Smooth muscle cell (in vitro differentiated cells): ENCODE data around the gene RANBP17. TPM values are rescaled to one million over a fixed set of nuclear protein-coding genes. Genes with fewer than 3 reads are reported as not detected.

Source experiments
- DNase-seq: peaks from one replicate; lab custom pipeline; 2025; ENCODE audit not compliant: unreplicated experiment; lab: John Stamatoyannopoulos, UW
- H2AFZ ChIP-seq: fragments of 200-600 bp; sonication (generic); 2 replicates; pipeline ENCODE4 v1.6.0; 2016; ENCODE audit warnings: antibody characterized with exemption, low read depth, mild to moderate bottlenecking
- H3F3A ChIP-seq: fragments of 200-600 bp; sonication (generic); 2 replicates; pipeline ENCODE4 v1.6.0; 2017; ENCODE audit warnings: antibody characterized with exemption, low read depth
- H3K27ac ChIP-seq: fragments of 200-600 bp; sonication (generic); 2 replicates; pipeline ENCODE4 v1.5.1; 2016; ENCODE audit warnings: low read depth, mild to moderate bottlenecking
- H3K27me3 ChIP-seq: fragments of 200-600 bp; sonication (generic); 2 replicates; pipeline ENCODE4 v1.6.1; 2016; ENCODE audit warnings: low read depth, mild to moderate bottlenecking
- H3K36me3 ChIP-seq: fragments of 200-600 bp; sonication (generic); 2 replicates; pipeline ENCODE4 v1.5.1; 2016; ENCODE audit warnings: low read depth
- H3K4me1 ChIP-seq: fragments of 200-600 bp; sonication (generic); 2 replicates; pipeline ENCODE4 v1.5.1; 2016; ENCODE audit warnings: low read depth
- H3K4me2 ChIP-seq: fragments of 200-600 bp; sonication (generic); 2 replicates; pipeline ENCODE4 v1.6.0; 2016; ENCODE audit warnings: mild to moderate bottlenecking
- H3K4me3 ChIP-seq: fragments of 200-600 bp; sonication (generic); 2 replicates; pipeline ENCODE4 v1.5.1; 2016; ENCODE audit warnings: mild to moderate bottlenecking
- H3K79me2 ChIP-seq: fragments of 200-600 bp; sonication (generic); 2 replicates; pipeline ENCODE4 v1.6.0; 2016; ENCODE audit warnings: low read depth, mild to moderate bottlenecking
- H3K9ac ChIP-seq: fragments of 200-600 bp; sonication (generic); 2 replicates; pipeline ENCODE4 v1.6.0; 2016; ENCODE audit warnings: low read depth
- H3K9me3 ChIP-seq: fragments of 200-600 bp; sonication (generic); replicated peaks from 2 replicates; pipeline ENCODE4 v1.5.1; 2016; ENCODE audit warnings: low read depth
- H4K20me1 ChIP-seq: fragments of 200-600 bp; sonication (generic); 2 replicates; pipeline ENCODE4 v1.6.0; 2016; ENCODE audit warnings: low read depth
- CTCF ChIP-seq: fragments of 200-600 bp; sonication (generic); IDR thresholded peaks from 2 replicates; pipeline ENCODE4 v1.5.1; 2017; ENCODE audit warnings: borderline replicate concordance, mild to moderate bottlenecking, antibody characterized with exemption; ENCODE audit not compliant: insufficient read depth, poor library complexity, severe bottlenecking
- WGBS: methylation state at CpG from one replicate; pipeline ENCODE4 v1.1.7; 2016; ENCODE audit warnings: low lambda C conversion rate; 5-methylcytosine and 5-hydroxymethylcytosine counted together
- polyA plus RNA-seq: library from polyadenylated mRNA; unstranded; fragments of >200 nt; fragmentation: Nextera tagmentation; extraction: Ambion mirVana; gene quantifications from 2 replicates; pipeline ENCODE4 v1.2.1, GENCODE V29; 2016
- total RNA-seq: library from RNA; depleted of rRNA; stranded (reverse); fragments of >200 nt; gene quantifications from 2 replicates; pipeline ENCODE4 v1.2.3, GENCODE V29; 2014

The RANBP17 gene
- total and polyA plus RNA-seq, 2 experiments from 2014 or later, result 13.0 to 42.6 TPM

GRCh38 chr5:171067540-171068130 lies 205.8 kb downstream of the RANBP17 start:
- Histone ChIP-seq H2AFZ (no peak overlapping the region), H3F3A (no peaks in the 10 kb centered on the region), H3K79me2 (no peaks in the 10 kb centered on the region), H3K36me3 (peaks cover 36% of the 10 kb centered on the region), H3K4me3 (no peak overlapping the region), H3K9ac (no peak overlapping the region), H3K27ac (no peak overlapping the region), H3K9me3 (peaks cover 25% of the 10 kb centered on the region), H4K20me1 (no peaks in the 10 kb centered on the region), H3K4me1 (no peaks in the 10 kb centered on the region), H3K4me2 (no peak overlapping the region), H3K27me3 (no peaks in the 10 kb centered on the region)
- no peak for DNase-seq
- no peak for TF ChIP-seq CTCF
- 95% methylated on average over 2 of the region's 2 CpGs for WGBS

- Histone ChIP-seq H3K27me3 (no peaks in the 10 kb centered on the region), H3K9me3 (peaks cover 4% of the 10 kb centered on the region), H3K9ac (no peak overlapping the region), H3K4me1 (no peaks in the 10 kb centered on the region), H4K20me1 (no peaks in the 10 kb centered on the region), H3K79me2 (no peaks in the 10 kb centered on the region), H2AFZ (no peak overlapping the region), H3K36me3 (peaks cover 13% of the 10 kb centered on the region), H3F3A (no peaks in the 10 kb centered on the region), H3K27ac (no peak overlapping the region), H3K4me3 (no peak overlapping the region), H3K4me2 (no peak overlapping the region)
- no peak for TF ChIP-seq CTCF
- DNase-seq, result no peak
- 97% methylated on average over 5 of the region's 5 CpGs for WGBS
Measured at GRCh38 chr5:171074747-171075146, 212.9 kb downstream of the RANBP17 start.

DNA sequence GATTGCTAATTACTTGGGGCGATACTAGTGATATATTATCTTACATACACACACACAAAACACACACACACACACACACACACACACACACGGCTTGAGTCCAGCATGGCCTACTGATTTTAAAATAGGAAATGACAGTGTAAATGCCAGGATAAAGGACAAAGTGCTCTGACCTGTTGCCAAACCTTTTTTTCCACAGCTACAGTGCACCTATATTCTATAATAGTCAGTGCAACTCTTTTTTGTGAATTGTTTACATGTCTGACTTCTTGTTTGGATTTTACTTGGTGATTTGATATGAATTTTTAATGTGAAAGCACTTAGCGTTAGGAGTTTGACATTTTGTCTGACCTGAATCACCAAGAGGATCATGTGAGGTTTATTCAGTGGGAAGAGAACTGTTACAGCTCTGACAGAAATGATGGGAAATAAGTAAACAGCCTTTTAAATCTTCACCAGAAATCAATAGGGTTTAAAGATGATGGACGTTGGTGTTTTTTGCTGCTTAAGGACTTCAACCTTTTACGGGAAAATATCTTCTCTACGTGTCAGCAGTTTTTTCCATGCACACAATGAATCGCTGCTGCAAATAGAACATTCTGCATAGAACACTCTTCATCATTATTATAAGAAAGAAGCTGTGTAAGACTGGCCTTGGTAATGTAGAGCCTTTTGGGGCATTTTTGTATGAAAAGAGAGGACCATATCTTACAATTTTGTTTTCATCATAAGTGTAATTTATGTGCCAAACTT lies 218.5 kb downstream of the RANBP17 start:
- Histone ChIP-seq H3K4me3 (no peak overlapping the region), H3K4me2 (no peak overlapping the region), H3K9ac (no peak overlapping the region), H3K27me3 (no peaks in the 10 kb centered on the region), H3F3A (no peaks in the 10 kb centered on the region), H3K79me2 (no peaks in the 10 kb centered on the region), H3K4me1 (no peaks in the 10 kb centered on the region), H2AFZ (no peak overlapping the region), H4K20me1 (no peaks in the 10 kb centered on the region), H3K27ac (no peak overlapping the region), H3K9me3 (peaks cover 4% of the 10 kb centered on the region), H3K36me3 (peaks cover 13% of the 10 kb centered on the region)
- TF ChIP-seq CTCF, result no peak
- no peak for DNase-seq
- WGBS, result 76% methylated on average over 7 of the region's 7 CpGs
